Measurements from ENCODE around the gene DYNC2H1. TPM values are rescaled to one million over a fixed set of nuclear protein-coding genes. Genes with fewer than 3 reads are reported as not detected.

DYNC2H1 gene
- total RNA-seq, 2 donors from 2014 or later: 1.7 to 3.7 TPM

DNA sequence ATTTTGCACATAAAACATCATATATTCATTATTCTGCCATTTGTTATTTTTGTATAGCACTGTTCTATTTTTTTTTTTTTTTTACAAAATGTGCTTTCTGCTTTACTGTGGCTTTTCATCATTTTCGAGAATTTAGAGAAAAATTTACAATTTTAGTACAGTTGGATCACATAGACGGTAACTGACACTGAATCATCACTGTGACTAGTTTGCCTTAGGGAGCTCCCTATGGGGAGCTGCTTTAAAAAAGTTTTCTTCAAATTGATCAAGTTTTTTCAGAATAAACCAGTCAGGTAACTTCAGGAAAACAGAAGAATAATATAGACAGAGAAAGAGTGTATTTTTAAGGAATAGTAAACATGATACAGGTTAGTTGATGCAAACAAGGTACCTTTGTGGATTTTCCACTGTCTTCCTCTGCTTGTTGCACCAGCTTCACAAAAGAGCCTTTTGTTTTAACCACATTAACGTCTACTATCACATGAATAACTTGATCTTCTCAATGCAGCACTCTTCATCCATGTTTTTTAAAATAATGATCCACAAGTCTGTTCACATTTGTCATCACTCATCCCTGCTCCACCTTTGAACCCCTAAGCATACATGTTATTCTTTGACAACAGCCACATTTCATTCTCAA is 327.0 kb downstream of the DYNC2H1 start:
- no peak for DNase-seq (ENCODE audit: low spot score)
- no peak overlapping the region for H3K4me3 Mint-ChIP-seq
- H3K27me3 Mint-ChIP-seq: no peaks in the 10 kb centered on the region
- H3K27ac Mint-ChIP-seq: no peak overlapping the region
- no peak for ATAC-seq
- peaks cover 6% of the 10 kb centered on the region for H3K9me3 Mint-ChIP-seq
- H3K4me1 Mint-ChIP-seq (ENCODE audit: low read depth in 2 of 2): no peaks in the 10 kb centered on the region
- H3K36me3 Mint-ChIP-seq: no peaks in the 10 kb centered on the region

DNA sequence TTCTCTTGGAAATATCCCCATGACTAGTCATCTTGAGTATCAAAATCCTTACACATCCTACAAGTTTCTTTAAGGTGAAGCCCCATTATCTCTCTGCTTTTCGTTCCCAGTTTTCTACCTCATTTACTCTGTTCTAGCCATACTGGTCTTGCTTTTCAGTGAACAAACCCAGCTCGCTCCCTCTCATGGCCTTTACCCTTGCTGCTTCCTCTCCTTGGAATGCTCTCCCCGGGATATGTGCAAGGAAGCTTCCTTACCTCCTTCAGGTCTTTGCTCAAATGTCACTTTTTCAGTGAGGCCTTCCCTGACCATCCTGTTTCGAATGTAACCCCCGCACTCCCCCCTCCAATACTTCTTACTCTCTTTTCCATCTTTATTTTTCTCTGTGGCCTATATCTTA is 331.8 kb downstream of the DYNC2H1 start:
- ATAC-seq: no peak
- Mint-ChIP-seq H3K9me3 (peaks cover 6% of the 10 kb centered on the region), H3K4me1 (ENCODE audit: low read depth in 2 of 2) (no peaks in the 10 kb centered on the region), H3K36me3 (no peaks in the 10 kb centered on the region), H3K27me3 (no peaks in the 10 kb centered on the region), H3K27ac (no peak overlapping the region), H3K4me3 (no peak overlapping the region)
- no peak for DNase-seq (ENCODE audit: low spot score)

DNA sequence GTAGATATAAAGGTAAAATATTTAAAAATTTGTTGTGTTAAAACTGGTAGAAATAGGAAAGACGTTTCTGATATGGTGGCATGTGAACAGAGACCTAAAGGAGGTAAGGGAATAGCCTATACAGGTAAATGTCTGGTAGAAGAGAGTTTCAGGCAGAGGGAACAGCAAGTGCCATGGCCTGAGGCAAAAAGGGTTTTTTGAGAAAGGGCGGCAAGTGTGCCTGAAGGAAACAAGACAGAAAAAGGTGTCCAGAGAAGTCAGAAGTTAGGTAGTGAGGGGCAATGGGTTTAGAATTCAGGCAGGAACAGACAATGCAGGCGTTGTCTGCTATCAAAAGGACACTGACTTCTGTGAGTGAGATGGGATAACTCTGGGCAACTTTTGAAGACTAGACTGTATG is 339.7 kb downstream of the DYNC2H1 start:
- H3K9me3 Mint-ChIP-seq: no peaks in the 10 kb centered on the region
- no peak overlapping the region for H3K27ac Mint-ChIP-seq
- DNase-seq (ENCODE audit: low spot score): no peak
- no peaks in the 10 kb centered on the region for H3K27me3 Mint-ChIP-seq
- ATAC-seq: no peak
- no peak overlapping the region for H3K4me3 Mint-ChIP-seq
- no peaks in the 10 kb centered on the region for H3K4me1 Mint-ChIP-seq (ENCODE audit: low read depth in 2 of 2)
- no peaks in the 10 kb centered on the region for H3K36me3 Mint-ChIP-seq

DNA sequence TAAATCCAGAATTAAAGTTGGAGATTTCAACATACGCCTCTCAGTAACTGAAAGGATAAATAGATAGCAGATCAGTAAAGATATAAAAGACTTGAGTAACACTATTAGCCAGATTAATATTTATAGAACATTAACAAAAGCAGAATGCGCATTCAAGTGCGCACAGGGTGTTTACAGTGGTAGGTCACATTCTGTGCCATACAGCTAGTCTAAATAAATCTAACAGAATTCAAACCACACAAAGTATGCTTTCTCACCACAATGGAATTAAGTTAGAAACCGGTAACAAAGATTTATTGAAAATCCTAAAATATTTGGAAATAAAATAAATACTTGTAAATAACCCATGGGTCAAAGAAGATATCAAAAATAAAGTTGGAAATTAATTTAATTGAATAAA is 341.0 kb downstream of the DYNC2H1 start:
- DNase-seq (ENCODE audit: low spot score): no peak
- H3K27me3 Mint-ChIP-seq: no peaks in the 10 kb centered on the region
- ATAC-seq: no peak
- no peak overlapping the region for H3K4me3 Mint-ChIP-seq
- H3K27ac Mint-ChIP-seq: no peak overlapping the region
- H3K36me3 Mint-ChIP-seq: no peaks in the 10 kb centered on the region
- no peaks in the 10 kb centered on the region for H3K4me1 Mint-ChIP-seq (ENCODE audit: low read depth in 2 of 2)
- no peaks in the 10 kb centered on the region for H3K9me3 Mint-ChIP-seq

DNA sequence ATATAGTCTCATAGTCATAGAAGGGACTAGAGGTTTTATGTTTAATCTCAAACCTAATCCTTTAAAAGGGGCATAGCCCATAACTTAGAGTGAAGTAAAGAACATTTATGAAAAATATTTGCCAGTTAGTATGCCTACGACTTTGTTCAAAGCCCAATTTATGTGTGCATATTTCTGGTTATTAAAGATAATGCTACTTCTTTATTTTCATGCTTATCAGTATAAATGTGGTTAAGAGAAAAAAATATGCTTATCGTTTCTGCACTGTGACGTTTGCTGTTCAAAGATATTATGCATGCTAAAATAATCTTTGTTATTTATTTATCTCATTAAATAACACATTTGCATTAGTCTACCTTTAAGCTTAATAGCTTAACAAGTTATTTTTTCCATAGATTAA is 343.9 kb downstream of the DYNC2H1 start:
- no peak overlapping the region for H3K27ac Mint-ChIP-seq
- no peak overlapping the region for H3K4me3 Mint-ChIP-seq
- no peaks in the 10 kb centered on the region for H3K9me3 Mint-ChIP-seq
- H3K4me1 Mint-ChIP-seq (ENCODE audit: low read depth in 2 of 2): no peaks in the 10 kb centered on the region
- ATAC-seq (no peak), DNase-seq (ENCODE audit: low spot score) (no peak)
- no peaks in the 10 kb centered on the region for H3K27me3 Mint-ChIP-seq
- H3K36me3 Mint-ChIP-seq: no peaks in the 10 kb centered on the region

DNA sequence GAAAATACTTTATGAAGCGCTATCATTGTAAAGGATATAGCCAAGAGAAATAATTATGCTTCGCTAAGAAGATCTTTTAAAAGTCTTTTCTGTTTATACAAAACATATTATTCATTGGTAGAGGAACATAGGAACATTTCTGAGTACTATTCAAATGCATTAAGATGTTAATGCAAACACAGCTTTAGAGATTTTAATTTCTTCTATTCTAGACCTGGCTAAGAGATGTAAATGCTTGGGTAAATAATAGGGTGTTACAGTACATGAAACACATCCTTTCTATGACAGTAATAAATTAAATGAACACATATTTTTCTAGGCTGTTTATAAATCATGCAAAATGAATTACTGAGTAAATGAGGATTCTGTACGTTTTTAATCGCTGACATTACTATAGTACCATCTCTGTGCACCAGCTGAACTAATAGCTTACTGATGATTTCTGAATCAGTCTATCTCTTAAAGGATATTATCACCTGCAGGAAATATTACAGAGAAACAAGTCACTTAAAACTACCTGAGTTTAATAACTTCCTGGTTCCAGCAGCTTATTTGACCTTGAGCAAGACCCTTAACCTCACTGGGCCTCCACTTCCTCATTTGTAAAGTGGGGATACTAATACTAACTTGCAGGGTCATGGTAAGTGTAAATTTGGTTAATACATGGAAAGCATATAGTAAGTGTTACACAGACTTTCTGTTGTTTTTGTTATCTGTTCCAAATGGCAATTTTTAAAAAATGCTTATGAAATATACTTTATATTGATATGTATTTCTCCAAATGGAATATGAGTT is 344.9 kb downstream of the DYNC2H1 start:
- DNase-seq (ENCODE audit: low spot score) (no peak), ATAC-seq (no peak)
- Mint-ChIP-seq H3K9me3 (no peaks in the 10 kb centered on the region), H3K27me3 (no peaks in the 10 kb centered on the region), H3K4me3 (no peak overlapping the region), H3K4me1 (ENCODE audit: low read depth in 2 of 2) (no peaks in the 10 kb centered on the region), H3K27ac (no peak overlapping the region), H3K36me3 (no peaks in the 10 kb centered on the region)

DNA sequence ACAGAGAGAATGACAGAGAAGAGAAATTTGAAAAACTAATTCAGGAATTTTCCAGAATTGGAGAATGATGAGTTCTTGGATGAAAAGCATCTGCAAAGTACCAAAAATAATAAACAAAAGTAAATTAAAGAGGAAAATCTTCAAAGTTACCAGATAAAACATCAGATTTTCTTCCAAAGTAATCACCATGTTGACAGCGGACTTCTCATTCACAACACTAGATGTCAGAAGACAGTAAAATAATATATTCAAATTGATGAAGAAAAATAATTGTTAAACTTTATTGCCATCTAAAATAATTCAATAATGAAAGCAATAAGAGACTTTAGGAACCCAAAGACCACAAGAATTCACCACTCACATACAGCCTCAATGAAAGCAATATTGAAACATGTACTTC is 355.2 kb downstream of the DYNC2H1 start:
- Mint-ChIP-seq H3K27ac (no peak overlapping the region), H3K27me3 (no peaks in the 10 kb centered on the region), H3K9me3 (no peaks in the 10 kb centered on the region), H3K4me3 (no peak overlapping the region), H3K36me3 (no peaks in the 10 kb centered on the region), H3K4me1 (ENCODE audit: low read depth in 2 of 2) (no peaks in the 10 kb centered on the region)
- DNase-seq (ENCODE audit: low spot score) (no peak), ATAC-seq (no peak)

DNA sequence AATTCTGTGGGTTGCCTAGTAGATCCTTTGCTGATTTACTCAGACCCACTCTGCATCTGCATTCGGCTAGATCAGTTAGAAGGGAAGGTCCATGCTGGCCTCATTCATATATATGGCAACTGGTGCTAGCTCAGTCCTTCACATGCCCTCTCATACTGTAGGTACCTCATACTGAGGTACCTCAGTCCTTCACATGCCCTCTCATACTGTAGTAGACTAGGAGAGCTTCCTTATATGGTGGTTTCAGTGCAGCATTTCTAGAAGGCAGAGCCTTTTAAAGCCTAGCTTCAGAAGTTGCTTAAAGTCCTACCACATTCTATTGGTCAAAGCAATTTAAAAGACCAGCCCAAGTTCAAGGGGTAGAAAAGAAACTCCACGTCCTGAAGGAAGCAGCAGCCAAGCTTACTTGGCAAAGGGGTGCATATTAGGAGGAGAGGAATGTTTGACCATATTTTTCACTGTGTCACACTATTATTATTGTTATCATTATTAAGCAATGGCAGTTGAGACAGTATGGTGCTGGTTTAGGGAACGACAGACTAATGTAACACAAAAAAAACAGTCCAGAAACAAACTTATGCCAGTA is 356.4 kb downstream of the DYNC2H1 start:
- no peaks in the 10 kb centered on the region for H3K4me1 Mint-ChIP-seq (ENCODE audit: low read depth in 2 of 2)
- DNase-seq (ENCODE audit: low spot score): no peak

DNA sequence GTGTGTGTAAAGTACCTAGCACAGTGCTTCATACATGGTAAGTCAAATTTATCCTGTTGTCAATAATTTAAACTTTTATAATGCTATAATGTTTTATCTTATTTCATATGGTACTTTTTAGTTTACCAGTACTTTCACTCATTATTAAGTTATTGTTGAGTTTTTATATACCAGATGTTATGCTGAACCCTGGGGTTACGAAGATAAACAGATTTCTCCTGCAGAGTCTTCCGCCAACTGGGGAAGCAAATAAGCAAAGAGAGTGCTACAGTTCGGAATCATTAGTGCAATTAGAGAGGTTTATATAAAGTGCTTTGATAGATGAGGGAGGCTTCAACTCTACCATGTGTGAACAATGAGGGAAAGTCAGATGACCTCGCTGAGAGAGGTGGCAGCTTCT is 362.3 kb downstream of the DYNC2H1 start:
- ATAC-seq: no peak

More for the DNA sequence above, 356.4 kb downstream of the DYNC2H1 start:
- Mint-ChIP-seq H3K27ac (no peak overlapping the region), H3K36me3 (no peaks in the 10 kb centered on the region), H3K4me3 (no peak overlapping the region), H3K9me3 (no peaks in the 10 kb centered on the region), H3K27me3 (no peaks in the 10 kb centered on the region)
- no peak for ATAC-seq

DNA sequence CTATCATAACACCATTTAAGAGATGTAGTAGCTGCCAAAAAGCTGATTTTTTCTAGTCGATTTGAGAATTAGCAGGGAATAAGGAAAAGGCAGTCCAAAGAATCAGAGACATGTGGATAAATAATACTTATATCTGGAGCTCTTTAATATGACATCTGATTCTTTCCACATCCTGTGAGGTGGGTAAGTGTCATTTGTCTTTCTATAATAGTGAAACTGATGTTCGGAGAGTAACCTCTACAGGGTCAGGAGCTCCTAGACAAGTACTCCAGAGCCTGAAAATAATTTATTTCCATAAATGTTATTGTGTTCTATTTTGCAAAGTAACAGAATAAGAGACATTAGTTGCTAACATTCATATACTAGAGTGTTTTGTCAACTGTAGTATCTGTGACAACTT is 367.6 kb downstream of the DYNC2H1 start:
- DNase-seq (ENCODE audit: low spot score) (no peak), ATAC-seq (no peak)
- peaks cover 3% of the 10 kb centered on the region for H3K9me3 Mint-ChIP-seq
- H3K27me3 Mint-ChIP-seq: no peaks in the 10 kb centered on the region
- no peak overlapping the region for H3K27ac Mint-ChIP-seq
- H3K36me3 Mint-ChIP-seq: no peaks in the 10 kb centered on the region
- no peaks in the 10 kb centered on the region for H3K4me1 Mint-ChIP-seq (ENCODE audit: low read depth in 2 of 2)
- H3K4me3 Mint-ChIP-seq: no peak overlapping the region

More for the DNA sequence above, 362.3 kb downstream of the DYNC2H1 start:
- Mint-ChIP-seq H3K27me3 (no peaks in the 10 kb centered on the region), H3K4me1 (ENCODE audit: low read depth in 2 of 2) (no peaks in the 10 kb centered on the region), H3K9me3 (peaks cover 3% of the 10 kb centered on the region), H3K4me3 (no peak overlapping the region), H3K36me3 (no peaks in the 10 kb centered on the region), H3K27ac (no peak overlapping the region)
- DNase-seq (ENCODE audit: low spot score): no peak

DNA sequence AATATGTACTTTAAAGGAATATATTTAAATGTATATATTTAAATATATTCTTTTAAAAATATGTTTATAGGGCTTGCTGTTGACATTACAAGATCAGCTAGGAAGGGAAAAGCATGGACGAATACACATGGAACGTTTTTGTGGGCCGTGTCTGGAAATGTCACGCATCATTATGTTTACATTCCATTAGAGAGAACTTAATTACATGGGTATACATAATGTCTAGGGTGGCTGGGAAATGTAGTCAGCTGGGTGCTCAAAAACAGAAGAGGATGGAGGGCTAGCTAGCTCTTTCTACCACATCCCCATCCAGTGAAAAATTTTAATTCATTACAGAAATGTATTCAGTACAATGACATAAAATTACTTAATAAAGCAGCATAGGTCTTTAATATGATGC is 371.2 kb downstream of the DYNC2H1 start:
- Mint-ChIP-seq H3K4me3 (no peak overlapping the region), H3K36me3 (no peaks in the 10 kb centered on the region), H3K4me1 (ENCODE audit: low read depth in 2 of 2) (no peaks in the 10 kb centered on the region), H3K27ac (no peak overlapping the region), H3K27me3 (no peaks in the 10 kb centered on the region), H3K9me3 (peaks cover 6% of the 10 kb centered on the region)
- no peak for ATAC-seq
- no peak for DNase-seq (ENCODE audit: low spot score)

DNA sequence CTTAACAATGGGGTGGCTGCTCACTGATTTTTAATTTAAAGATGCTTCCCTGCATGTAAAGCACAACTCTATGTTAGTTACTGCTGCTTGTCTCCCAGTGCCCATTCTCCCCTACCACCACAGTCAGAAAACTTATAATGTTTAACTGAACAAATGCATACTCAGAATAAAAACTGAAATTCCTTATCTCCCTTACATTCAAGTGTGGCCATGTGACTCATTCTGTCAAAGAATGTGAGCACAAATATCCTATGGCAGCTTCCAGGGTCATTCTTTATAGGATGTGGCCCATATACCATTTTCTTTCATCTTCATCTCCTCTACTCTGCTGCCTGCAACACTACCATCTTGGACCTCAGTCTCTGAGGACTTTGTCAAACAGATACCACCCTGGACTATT is 374.8 kb downstream of the DYNC2H1 start:
- Mint-ChIP-seq H3K27me3 (no peaks in the 10 kb centered on the region), H3K4me1 (ENCODE audit: low read depth in 2 of 2) (peaks cover 0 to 10% of the 10 kb centered on the region in 2 donors), H3K4me3 (no peak overlapping the region), H3K27ac (no peak overlapping the region), H3K36me3 (no peaks in the 10 kb centered on the region), H3K9me3 (peaks cover 9% of the 10 kb centered on the region)
- no peak for ATAC-seq
- DNase-seq (ENCODE audit: low spot score): no peak

DNA sequence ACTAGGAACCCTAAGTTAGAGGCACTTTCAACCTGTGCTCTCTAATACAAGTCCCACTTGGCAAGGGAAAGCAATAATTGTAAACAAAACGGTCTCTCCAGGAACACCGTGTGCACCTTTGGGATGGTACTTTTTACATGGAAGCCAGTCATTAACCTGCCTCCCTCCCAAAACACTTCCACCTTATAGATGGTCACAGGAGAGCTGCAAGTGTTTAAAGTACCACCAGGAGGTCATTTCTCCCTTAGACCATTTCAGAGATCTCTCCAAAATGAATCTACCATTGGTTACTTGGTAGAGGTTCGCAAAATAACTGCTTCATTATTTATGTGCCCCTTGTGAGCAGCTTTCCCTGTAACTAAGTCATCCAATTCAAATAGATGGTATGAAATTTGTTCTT is 375.3 kb downstream of the DYNC2H1 start:
- H3K36me3 Mint-ChIP-seq: no peaks in the 10 kb centered on the region
- H3K4me3 Mint-ChIP-seq: no peak overlapping the region
- DNase-seq (ENCODE audit: low spot score): no peak
- H3K9me3 Mint-ChIP-seq: peaks cover 9% of the 10 kb centered on the region
- peaks cover 0 to 10% of the 10 kb centered on the region in 2 donors for H3K4me1 Mint-ChIP-seq (ENCODE audit: low read depth in 2 of 2)
- no peaks in the 10 kb centered on the region for H3K27me3 Mint-ChIP-seq
- no peak overlapping the region for H3K27ac Mint-ChIP-seq
- no peak for ATAC-seq

DNA sequence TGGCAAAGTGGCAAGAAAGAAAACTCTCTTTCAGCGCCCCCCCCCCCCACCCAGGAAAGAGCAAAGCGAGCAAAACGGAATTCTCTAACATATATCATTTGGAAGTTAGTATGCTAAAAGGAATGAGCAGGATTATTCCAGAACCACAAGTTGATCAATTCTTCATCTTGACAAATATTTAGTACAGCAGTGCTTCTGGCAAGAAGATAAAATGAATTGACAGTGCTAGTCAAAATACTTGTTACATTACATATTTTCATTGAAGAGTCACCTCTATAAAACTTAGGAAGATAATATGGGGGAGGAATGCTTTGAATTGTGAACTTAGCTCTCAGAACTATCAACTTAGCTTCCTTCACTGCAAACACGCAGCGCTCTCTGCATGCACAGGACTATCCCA is 377.4 kb downstream of the DYNC2H1 start:
- Mint-ChIP-seq H3K27me3 (no peaks in the 10 kb centered on the region), H3K27ac (no peak overlapping the region), H3K4me1 (ENCODE audit: low read depth in 2 of 2) (peaks cover 0 to 10% of the 10 kb centered on the region in 2 donors), H3K4me3 (no peak overlapping the region), H3K36me3 (no peaks in the 10 kb centered on the region), H3K9me3 (peaks cover 9% of the 10 kb centered on the region)
- DNase-seq (ENCODE audit: low spot score) (no peak), ATAC-seq (no peak)

Data from natural killer cell treated with Interleukin-12 subunit alpha and Interleukin-12 subunit beta and Interleukin-15 and Interleukin-18, amount 100 ng/mL, for 72 hours (primary cell).